Renal cortex interstitium (tissue), 15 donors: ENCODE measurements around the gene SREK1IP1. TPM values are rescaled to one million over a fixed set of nuclear protein-coding genes. Genes with fewer than 3 reads are reported as not detected.

Experiments
- DNase-seq, 11 donors: peaks; one replicate each; pipeline ENCODE4 v3.0.0-alpha.2; 2013; ENCODE audit warnings: low read depth in 9 of 11, low spot score in 4 of 11; ENCODE audit errors: extremely low read depth in 1 of 11
- long read RNA-seq, 16 experiments: transcript quantifications; one replicate each; lab custom pipeline, GENCODE V29; 2026
- polyA plus RNA-seq, 3 donors: library from polyadenylated mRNA; unstranded; fragments of 120-200 nt; gene quantifications; one replicate each; pipeline ENCODE4 v1.2.1, GENCODE V29; 2013; ENCODE audit not compliant: insufficient read length in 3 of 3

Gene SREK1IP1
- polyA plus RNA-seq: 10 to 100 TPM; 17.9 to 23.4 (median 19.7) TPM
- long read RNA-seq, donor 1, full-length matches to known transcripts: 30 of 40 reads
- long read RNA-seq, donor 1, partial matches to known transcripts: 10 of 40 reads
- long read RNA-seq, donor 1, other reads (novel, unspliced or antisense): 0 of 40 reads
- long read RNA-seq, donor 2, full-length matches to known transcripts: 17 of 27 reads
- long read RNA-seq, donor 2, partial matches to known transcripts: 10 of 27 reads
- long read RNA-seq, donor 2, other reads (novel, unspliced or antisense): 0 of 27 reads
- long read RNA-seq, donor 3, full-length matches to known transcripts: 40 of 56 reads
- long read RNA-seq, donor 3, partial matches to known transcripts: 16 of 56 reads
- long read RNA-seq, donor 3, other reads (novel, unspliced or antisense): 0 of 56 reads
- long read RNA-seq, donor 4, full-length matches to known transcripts: 39 of 55 reads
- long read RNA-seq, donor 4, partial matches to known transcripts: 16 of 55 reads
- long read RNA-seq, donor 4, other reads (novel, unspliced or antisense): 0 of 55 reads
- long read RNA-seq, donor 5: 0 reads
- long read RNA-seq, donor 6, full-length matches to known transcripts: 40 of 96 reads
- long read RNA-seq, donor 6, partial matches to known transcripts: 43 of 96 reads
- long read RNA-seq, donor 6, other reads (novel, unspliced or antisense): 13 of 96 reads
- long read RNA-seq, donor 7, full-length matches to known transcripts: 49 of 64 reads
- long read RNA-seq, donor 7, partial matches to known transcripts: 15 of 64 reads
- long read RNA-seq, donor 7, other reads (novel, unspliced or antisense): 0 of 64 reads
- long read RNA-seq, donor 8: 0 reads
- long read RNA-seq, donor 9, full-length matches to known transcripts: 37 of 49 reads
- long read RNA-seq, donor 9, partial matches to known transcripts: 12 of 49 reads
- long read RNA-seq, donor 9, other reads (novel, unspliced or antisense): 0 of 49 reads
- long read RNA-seq, donor 10, full-length matches to known transcripts: 30 of 84 reads
- long read RNA-seq, donor 10, partial matches to known transcripts: 41 of 84 reads
- long read RNA-seq, donor 10, other reads (novel, unspliced or antisense): 13 of 84 reads
- long read RNA-seq, donor 11, full-length matches to known transcripts: 28 of 36 reads
- long read RNA-seq, donor 11, partial matches to known transcripts: 8 of 36 reads
- long read RNA-seq, donor 11, other reads (novel, unspliced or antisense): 0 of 36 reads
- long read RNA-seq, donor 12, full-length matches to known transcripts: 11 of 77 reads
- long read RNA-seq, donor 12, partial matches to known transcripts: 44 of 77 reads
- long read RNA-seq, donor 12, other reads (novel, unspliced or antisense): 22 of 77 reads
- long read RNA-seq, donor 13: 0 reads
- long read RNA-seq, donor 14, full-length matches to known transcripts: 25 of 99 reads
- long read RNA-seq, donor 14, partial matches to known transcripts: 74 of 99 reads
- long read RNA-seq, donor 14, other reads (novel, unspliced or antisense): 0 of 99 reads
- long read RNA-seq, donor 15, full-length matches to known transcripts: 12 of 12 reads
- long read RNA-seq, donor 15, partial matches to known transcripts: 0 of 12 reads
- long read RNA-seq, donor 15, other reads (novel, unspliced or antisense): 0 of 12 reads
- long read RNA-seq, donor 16, full-length matches to known transcripts: 88 of 120 reads
- long read RNA-seq, donor 16, partial matches to known transcripts: 32 of 120 reads
- long read RNA-seq, donor 16, other reads (novel, unspliced or antisense): 0 of 120 reads

- peak; percentile 79 to 92 (median 86) for DNase-seq
Measured at GRCh38 chr5:64768358-64769312, at the start of gene SREK1IP1, which contains the start of gene CWC27. Gene SREK1IP1 (minus strand): TSS chr5:64768691. CDS start chr5:64768517, 174 bp downstream. Gene CWC27 (plus strand): TSS chr5:64768930. CDS start chr5:64769147, 217 bp downstream.

DNA sequence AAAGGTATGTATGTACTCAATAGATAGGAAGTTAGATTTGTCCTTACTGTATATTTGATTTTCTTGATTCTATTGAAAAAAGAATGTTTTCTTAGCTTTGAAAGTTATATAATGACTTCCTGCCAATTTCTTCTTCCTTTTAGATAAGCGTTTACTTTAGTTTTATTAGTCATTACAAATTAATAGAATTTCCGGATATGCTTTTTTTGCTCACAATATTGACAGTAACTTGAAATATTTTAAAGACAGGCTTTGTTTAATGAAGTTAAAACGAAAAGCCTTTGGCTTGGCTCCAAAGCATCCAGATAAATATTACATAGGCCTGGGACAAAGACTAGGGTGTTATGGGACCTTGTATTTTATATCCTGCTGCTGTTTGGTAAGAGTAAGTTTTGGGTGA is 49.8 kb upstream of the SREK1IP1 start:
- no peak for DNase-seq

GRCh38 chr5:64814073-64814472 is 45.6 kb upstream of the SREK1IP1 start:
- no peak for DNase-seq

- peak in 10 of 11 donors; percentile 11 to 56 (median 26) for DNase-seq
Measured at GRCh38 chr5:64811050-64811640, 42.7 kb upstream of the SREK1IP1 start.

GRCh38 chr5:64807520-64807919 is 39.0 kb upstream of the SREK1IP1 start:
- no peak for DNase-seq

DNA sequence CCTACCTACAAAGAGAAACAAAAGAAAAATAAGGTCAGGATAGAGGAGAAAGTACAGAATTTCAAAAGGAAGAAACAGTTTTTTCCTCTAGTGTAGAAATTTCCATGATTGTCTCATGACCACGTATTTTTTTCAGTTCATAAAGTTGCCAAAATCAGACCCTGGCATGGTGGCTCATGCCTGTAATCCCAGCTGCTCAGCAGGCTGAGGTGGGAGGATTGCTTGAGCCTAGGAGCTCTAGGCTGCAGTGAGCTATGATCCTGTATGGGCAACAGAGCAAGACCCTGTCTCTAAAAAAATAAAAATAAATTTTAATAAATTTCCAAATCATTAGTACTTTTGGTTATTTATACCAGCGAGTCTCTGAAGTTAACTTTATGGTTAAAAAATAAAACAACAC is 38.0 kb upstream of the SREK1IP1 start:
- no peak for DNase-seq

- DNase-seq: no peak
Measured at GRCh38 chr5:64800926-64801325, 32.4 kb upstream of the SREK1IP1 start.

DNA sequence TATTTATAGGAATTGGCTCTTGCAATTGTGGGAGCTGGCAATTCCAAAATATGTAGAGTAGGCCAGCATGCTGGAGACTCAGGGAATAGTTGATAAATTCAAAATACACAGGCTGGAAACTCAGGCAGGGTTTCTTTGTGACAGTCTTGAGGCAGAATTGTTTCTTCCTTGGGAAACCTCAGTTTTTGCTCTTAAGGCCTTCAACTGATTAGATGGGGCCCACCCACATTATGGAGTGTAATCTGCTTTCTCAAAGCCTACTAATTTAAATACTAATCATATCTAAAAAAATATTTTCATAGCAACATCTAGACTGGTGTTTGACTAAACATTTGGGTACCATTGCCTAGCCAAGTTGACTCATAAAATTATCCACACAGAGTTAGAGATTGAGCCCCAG is 27.8 kb upstream of the SREK1IP1 start:
- DNase-seq: no peak

GRCh38 chr5:64794053-64794770 is 25.7 kb upstream of the SREK1IP1 start:
- DNase-seq: no peak

DNA sequence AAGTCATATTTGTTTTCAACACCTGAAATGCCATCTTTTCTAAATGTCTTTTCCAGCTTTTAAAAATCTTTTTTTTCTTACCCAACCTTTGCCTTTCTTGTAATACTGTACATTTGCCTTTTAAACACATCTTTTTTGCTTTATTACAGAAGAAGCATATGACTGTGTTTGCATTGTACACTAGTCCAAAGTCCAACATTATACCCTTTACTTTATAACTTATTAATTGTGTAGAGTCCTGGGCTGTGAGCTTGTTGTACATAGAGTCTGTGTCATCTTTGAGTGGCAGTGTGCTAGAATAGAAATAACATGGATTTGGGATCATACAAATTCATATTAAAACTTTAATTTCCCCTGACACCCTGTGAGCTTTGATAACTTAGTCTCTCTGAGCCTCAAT is 24.0 kb upstream of the SREK1IP1 start:
- no peak for DNase-seq

- no peak for DNase-seq
Measured at GRCh38 chr5:64790210-64790609, 21.7 kb upstream of the SREK1IP1 start.

DNA sequence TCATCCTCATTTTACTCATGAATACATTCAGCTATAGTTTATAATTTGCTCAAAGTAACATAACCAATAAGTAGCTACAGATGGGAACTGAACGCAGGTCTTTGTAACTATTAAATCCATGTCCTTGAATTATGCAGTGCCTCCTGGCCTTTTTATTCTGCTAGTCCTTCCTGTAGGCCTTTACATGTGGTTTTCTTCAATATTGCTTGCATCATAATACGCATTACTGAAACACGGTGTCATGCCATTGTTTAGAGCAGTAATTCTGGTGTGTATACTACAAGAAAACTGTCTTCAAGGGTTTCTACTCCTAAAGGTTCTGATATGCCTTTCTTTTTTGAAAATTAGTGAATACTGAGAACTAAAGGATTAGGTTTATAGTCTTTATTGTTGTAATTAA is 21.0 kb upstream of the SREK1IP1 start:
- DNase-seq: no peak

- no peak for DNase-seq
Measured at GRCh38 chr5:64788156-64788555, 19.7 kb upstream of the SREK1IP1 start.

DNA sequence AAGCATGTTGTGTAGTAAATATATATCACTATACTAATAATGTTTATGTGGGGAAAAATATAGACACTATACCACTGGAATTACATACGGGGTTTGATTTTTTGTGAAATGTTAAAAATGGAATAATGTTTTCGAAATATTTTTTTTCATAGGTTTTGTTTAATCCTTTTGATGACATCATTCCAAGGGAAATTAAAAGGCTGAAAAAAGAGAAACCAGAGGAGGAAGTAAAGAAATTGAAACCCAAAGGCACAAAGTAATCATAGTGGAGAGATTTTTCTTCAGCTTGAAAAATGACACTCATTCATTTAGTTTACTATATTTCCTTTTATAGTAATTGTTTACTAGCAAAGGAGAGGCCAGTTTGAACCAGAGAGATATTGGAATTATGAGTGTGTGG is 17.9 kb upstream of the SREK1IP1 start:
- no peak for DNase-seq

DNA sequence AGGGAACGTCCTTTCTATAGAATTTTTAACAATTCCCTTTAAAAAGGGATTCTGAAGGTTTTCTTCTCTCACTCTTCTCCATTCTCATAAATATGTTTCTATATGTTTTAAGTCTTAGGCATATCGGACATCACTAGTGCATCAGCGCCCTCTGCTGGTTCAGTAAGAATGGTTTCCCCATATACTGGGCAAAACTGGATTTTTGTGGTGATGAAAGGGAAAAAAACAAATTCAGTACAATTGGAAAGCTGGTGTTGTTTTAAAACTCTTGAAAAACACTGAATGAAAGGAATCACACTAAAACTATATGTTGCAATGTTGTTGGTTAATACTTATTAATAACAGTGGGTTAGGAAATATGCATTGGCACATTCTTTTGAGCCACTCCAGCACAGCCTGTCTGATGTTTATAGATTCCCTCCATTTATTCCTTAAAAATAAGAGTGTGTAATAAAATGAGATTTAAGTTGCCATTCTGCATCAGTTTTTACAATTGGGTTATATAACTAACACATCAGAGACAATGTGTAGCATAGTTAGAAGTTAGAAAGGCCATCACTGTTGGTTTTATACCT is 16.0 kb upstream of the SREK1IP1 start:
- DNase-seq: peak in 10 of 11 donors; percentile 56 to 77 (median 70)

DNA sequence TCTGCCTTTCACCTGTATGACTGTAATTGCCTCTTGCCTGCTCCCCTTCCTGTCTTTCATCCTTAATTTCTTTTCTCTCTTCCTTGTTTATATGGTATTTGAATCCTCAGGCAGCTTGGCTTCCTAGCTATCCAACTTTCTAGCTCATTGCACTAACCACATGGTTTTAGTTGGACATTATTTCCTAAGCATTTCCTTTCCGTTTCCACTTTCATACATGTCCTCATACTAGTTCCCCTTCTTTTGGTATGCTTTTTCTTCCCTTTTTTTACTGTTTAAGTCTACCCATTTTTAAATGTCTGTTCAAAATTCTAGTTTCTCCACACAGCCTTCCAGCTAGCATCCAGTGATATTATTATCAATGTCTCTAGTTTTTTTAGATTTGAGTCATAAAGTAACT is 6.8 kb upstream of the SREK1IP1 start:
- DNase-seq: no peak
